Glutamatergic neuron (in vitro differentiated cells): ENCODE measurements around the gene CHRND. TPM values are rescaled to one million over a fixed set of nuclear protein-coding genes. Genes with fewer than 3 reads are reported as not detected.
A peak's percentile ranks its signal among the peaks of the same experiment; 100 is the strongest.

Source experiments
- DNase-seq: peaks from one replicate; pipeline ENCODE4 v3.0.0; 2022
- H3K27ac Mint-ChIP-seq: one replicate; pipeline ENCODE4 v1.8.0; 2020; ENCODE audit warnings: mild to moderate bottlenecking, mixed read lengths, inconsistent platforms; ENCODE audit not compliant: unreplicated experiment
- H3K27me3 Mint-ChIP-seq: one replicate; pipeline ENCODE4 v1.8.0; 2020; ENCODE audit warnings: mild to moderate bottlenecking, moderate library complexity, mixed read lengths, inconsistent platforms; ENCODE audit not compliant: unreplicated experiment
- H3K36me3 Mint-ChIP-seq: one replicate; pipeline ENCODE4 v1.8.0; 2020; ENCODE audit warnings: mild to moderate bottlenecking, mixed read lengths, inconsistent platforms; ENCODE audit not compliant: unreplicated experiment
- H3K4me1 Mint-ChIP-seq: one replicate; pipeline ENCODE4 v1.8.0; 2020; ENCODE audit warnings: mild to moderate bottlenecking, low read depth, mixed read lengths, inconsistent platforms; ENCODE audit not compliant: unreplicated experiment
- H3K4me3 Mint-ChIP-seq: one replicate; pipeline ENCODE4 v1.8.0; 2020; ENCODE audit warnings: mild to moderate bottlenecking, mixed read lengths, inconsistent platforms; ENCODE audit not compliant: unreplicated experiment
- H3K9me3 Mint-ChIP-seq: one replicate; pipeline ENCODE4 v1.8.0; 2020; ENCODE audit warnings: mild to moderate bottlenecking, moderate library complexity, mixed read lengths, inconsistent platforms; ENCODE audit not compliant: unreplicated experiment
- total RNA-seq: library from RNA; stranded (reverse); fragmentation: NEBNext Ultra II Directional; extraction: Animal tissue kit (Norgen Biotek cat#: 25700); gene quantifications from one replicate; pipeline ENCODE4 v1.2.1, GENCODE V29; 2021; ENCODE audit not compliant: unreplicated experiment
- TF ChIP-seq, protein P1 (sequence below): fragments of 200-600 bp; sonication (generic); IDR thresholded peaks from one replicate; pipeline ENCODE4 v1.5.0; 2021; ENCODE audit not compliant: partially characterized antibody, unreplicated experiment

CHRND gene
- total RNA-seq, 1 donor from 2014 or later = 2.2 TPM

DNA sequence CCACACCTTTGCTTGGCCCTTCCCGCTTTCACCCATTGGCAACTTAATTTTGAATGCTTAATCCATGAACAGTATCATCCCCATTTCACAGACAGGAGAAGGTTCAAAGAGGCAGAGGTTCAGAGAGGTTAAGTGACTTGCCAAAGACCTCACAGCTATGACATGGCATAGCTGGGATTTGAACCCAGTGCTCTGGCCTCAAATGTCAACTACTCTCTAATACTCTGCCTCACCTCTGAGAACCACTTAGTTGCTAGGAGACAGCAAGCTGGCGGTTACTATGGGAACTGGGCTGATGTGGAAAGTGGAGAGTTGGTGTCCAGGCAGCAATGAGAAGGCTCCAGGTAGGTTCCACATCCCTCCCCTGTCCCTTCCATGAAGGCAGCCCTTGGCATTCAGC, 21.5 kb upstream of the CHRND start:
- no peaks in the 10 kb centered on the region for H3K36me3 Mint-ChIP-seq
- peaks cover 13% of the 10 kb centered on the region for H3K4me1 Mint-ChIP-seq
- TF ChIP-seq, protein P1, sequence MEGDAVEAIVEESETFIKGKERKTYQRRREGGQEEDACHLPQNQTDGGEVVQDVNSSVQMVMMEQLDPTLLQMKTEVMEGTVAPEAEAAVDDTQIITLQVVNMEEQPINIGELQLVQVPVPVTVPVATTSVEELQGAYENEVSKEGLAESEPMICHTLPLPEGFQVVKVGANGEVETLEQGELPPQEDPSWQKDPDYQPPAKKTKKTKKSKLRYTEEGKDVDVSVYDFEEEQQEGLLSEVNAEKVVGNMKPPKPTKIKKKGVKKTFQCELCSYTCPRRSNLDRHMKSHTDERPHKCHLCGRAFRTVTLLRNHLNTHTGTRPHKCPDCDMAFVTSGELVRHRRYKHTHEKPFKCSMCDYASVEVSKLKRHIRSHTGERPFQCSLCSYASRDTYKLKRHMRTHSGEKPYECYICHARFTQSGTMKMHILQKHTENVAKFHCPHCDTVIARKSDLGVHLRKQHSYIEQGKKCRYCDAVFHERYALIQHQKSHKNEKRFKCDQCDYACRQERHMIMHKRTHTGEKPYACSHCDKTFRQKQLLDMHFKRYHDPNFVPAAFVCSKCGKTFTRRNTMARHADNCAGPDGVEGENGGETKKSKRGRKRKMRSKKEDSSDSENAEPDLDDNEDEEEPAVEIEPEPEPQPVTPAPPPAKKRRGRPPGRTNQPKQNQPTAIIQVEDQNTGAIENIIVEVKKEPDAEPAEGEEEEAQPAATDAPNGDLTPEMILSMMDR = no peak
- peaks cover 11% of the 10 kb centered on the region for H3K27me3 Mint-ChIP-seq
- H3K9me3 Mint-ChIP-seq = peaks cover 7% of the 10 kb centered on the region
- DNase-seq = no peak
- H3K4me3 Mint-ChIP-seq = peak overlapping the region; percentile 60
- peak overlapping the region; percentile 46 for H3K27ac Mint-ChIP-seq

DNA sequence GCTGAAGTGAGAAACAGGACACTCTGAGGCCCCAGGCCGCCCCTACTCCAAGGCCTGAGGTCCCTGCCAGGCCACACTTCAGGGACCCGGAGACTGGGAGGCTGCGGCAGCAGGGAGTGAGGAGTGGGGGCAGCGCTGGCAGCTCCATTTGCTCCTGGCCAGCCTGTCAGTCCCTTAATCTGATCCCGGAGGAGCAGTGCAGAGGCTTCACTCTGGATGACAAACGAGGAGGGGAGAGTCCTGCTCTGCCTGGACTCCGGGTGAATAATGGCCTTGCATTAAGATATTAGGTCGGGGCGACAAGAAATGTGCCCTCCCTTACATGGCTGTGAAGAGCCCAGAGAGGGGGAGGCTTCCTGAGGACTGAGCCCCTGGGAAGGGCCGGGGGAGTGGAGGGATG, 20.1 kb upstream of the CHRND start:
- peaks cover 13% of the 10 kb centered on the region for H3K4me1 Mint-ChIP-seq
- peak; percentile 56 for DNase-seq
- peaks cover 11% of the 10 kb centered on the region for H3K27me3 Mint-ChIP-seq
- peaks cover 6% of the 10 kb centered on the region for H3K9me3 Mint-ChIP-seq
- no peak overlapping the region for H3K4me3 Mint-ChIP-seq
- H3K36me3 Mint-ChIP-seq = no peaks in the 10 kb centered on the region
- no peak overlapping the region for H3K27ac Mint-ChIP-seq
- TF ChIP-seq, protein P1 = no peak

DNA sequence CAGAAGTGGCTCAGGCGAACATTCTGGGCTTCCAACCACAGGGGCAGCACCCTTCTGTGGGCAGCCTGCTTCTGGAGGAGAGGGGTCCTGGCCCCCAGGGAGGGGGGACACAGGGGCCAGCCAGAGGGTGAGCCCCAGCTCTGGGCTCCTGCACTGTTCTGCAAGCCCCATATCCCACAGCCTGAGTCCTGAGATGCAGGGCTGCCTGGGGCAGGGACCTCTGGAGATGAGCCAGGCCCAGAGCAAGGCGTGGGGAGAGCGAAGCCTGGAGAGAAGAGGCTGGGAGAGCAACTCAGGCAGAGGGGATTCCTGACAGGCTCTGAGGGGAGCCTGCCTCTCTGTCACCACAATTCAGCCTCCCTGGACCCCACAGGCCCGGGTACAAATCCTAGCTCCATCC, 19.3 kb upstream of the CHRND start:
- DNase-seq = no peak
- H3K27me3 Mint-ChIP-seq = peaks cover 11% of the 10 kb centered on the region
- peaks cover 6% of the 10 kb centered on the region for H3K9me3 Mint-ChIP-seq
- no peaks in the 10 kb centered on the region for H3K36me3 Mint-ChIP-seq
- peaks cover 13% of the 10 kb centered on the region for H3K4me1 Mint-ChIP-seq
- H3K27ac Mint-ChIP-seq = no peak overlapping the region
- TF ChIP-seq, protein P1 = no peak
- H3K4me3 Mint-ChIP-seq = no peak overlapping the region

DNA sequence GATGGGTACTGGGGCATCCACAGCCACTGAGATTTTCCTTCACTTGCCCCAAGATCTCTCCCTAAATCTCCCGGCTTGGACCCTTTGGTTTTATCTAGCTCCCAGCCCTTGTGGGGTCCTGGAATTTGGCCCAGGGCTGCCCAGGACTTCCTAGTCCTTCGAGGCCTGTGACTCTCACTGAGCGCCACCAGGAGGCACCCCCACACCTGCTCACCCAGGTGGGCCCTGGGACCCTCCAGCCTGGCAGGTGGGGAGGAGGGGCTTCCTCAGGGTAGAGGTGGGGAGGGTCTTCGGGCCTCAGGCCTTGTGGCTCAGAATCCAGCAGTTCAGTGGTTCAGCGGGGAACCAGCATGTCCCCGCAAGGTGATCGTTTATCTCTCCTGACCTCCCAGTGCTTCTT, 17.7 kb upstream of the CHRND start:
- TF ChIP-seq, protein P1 = no peak
- no peaks in the 10 kb centered on the region for H3K36me3 Mint-ChIP-seq
- peaks cover 18% of the 10 kb centered on the region for H3K27me3 Mint-ChIP-seq
- H3K9me3 Mint-ChIP-seq = peaks cover 6% of the 10 kb centered on the region
- H3K4me3 Mint-ChIP-seq = no peak overlapping the region
- H3K4me1 Mint-ChIP-seq = peaks cover 11% of the 10 kb centered on the region
- no peak overlapping the region for H3K27ac Mint-ChIP-seq
- DNase-seq = no peak

DNA sequence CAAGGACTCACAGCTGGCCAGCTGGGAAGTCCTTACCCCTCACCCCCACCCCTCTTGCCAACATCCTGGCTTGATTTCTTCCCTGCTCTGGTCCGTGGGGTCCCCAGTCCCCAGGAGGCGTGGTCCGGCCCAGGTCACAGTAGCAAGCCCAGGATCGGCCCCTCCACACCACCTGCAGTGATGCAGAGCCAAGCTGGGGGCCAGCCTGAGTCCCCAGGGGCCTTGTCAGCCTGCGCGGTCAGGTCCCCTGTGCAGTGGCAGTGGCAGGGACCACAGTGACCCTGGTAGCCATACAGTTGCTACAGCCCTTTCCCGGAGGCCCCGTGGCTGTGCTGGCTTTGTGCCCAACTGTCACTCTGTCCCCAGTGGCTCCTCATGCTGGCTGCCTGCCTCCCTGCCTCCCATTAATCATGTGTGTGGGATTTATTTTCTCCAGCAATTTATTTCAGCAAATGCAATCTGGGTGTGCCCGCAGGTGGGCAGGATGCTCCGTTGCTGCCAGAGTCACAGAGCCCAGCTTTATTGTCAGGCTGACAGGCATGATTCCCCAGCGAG, 14.5 kb upstream of the CHRND start:
- H3K27ac Mint-ChIP-seq = no peak overlapping the region
- no peaks in the 10 kb centered on the region for H3K36me3 Mint-ChIP-seq
- H3K27me3 Mint-ChIP-seq = peaks cover 17% of the 10 kb centered on the region
- H3K9me3 Mint-ChIP-seq = peaks cover 2% of the 10 kb centered on the region
- TF ChIP-seq, protein P1 = no peak
- no peak for DNase-seq
- no peak overlapping the region for H3K4me3 Mint-ChIP-seq
- H3K4me1 Mint-ChIP-seq = peaks cover 2% of the 10 kb centered on the region
